Motor neuron (in vitro differentiated cells): ENCODE results near the gene SFMBT2. TPM values are rescaled to one million over a fixed set of nuclear protein-coding genes. Genes with fewer than 3 reads are reported as not detected.
A peak's percentile ranks its signal among the peaks of the same experiment; 100 is the strongest.

Source experiments
- ATAC-seq, 8 experiments: fragments of 200-7000 bp; cut with Tn5 transposase; replicated peaks in 6 of 8; 2 replicates each; pipeline ENCODE4 v1.8.0; 2021; ENCODE audit warnings: mild to moderate bottlenecking in 8 of 8, moderate library complexity in 8 of 8
- H3K27ac ChIP-seq, 2 donors: fragments of 250-450 bp; sonication (Bioruptor Pico); 2 replicates each; pipeline ENCODE4 v1.9.0; 2021; ENCODE audit warnings: antibody characterized with exemption in 2 of 2, mild to moderate bottlenecking in 2 of 2, moderate library complexity in 1 of 2
- H3K4me1 ChIP-seq, 2 donors: fragments of 250-450 bp; sonication (Bioruptor Pico); replicated peaks in 1 of 2; 2 replicates each; pipeline ENCODE4 v1.6.1; 2021; ENCODE audit warnings: antibody characterized with exemption in 2 of 2, mild to moderate bottlenecking in 2 of 2, moderate library complexity in 1 of 2
- H3K4me3 ChIP-seq, 5 donors: fragments of 250-450 bp; sonication (Bioruptor Pico); 2 replicates each; pipeline ENCODE4 v1.9.0; 2021; ENCODE audit warnings: antibody characterized with exemption in 5 of 5, mild to moderate bottlenecking in 5 of 5, moderate library complexity in 4 of 5
- WGBS, 10 experiments: fragments of 450-650 bp; shearing (Covaris generic); methylation state at CpG; one replicate each; pipeline ENCODE4 v1.0.0; 2022; 5-methylcytosine and 5-hydroxymethylcytosine counted together
- in situ Hi-C, 9 experiments: fragments of 400-800 bp; cut with MboI; loops; one replicate each; pipeline ENCODE4 v1.15.0; 2021; ENCODE audit warnings: low sequenced_read_pairs in 9 of 9, low pct_unique_long_range_greater_than_20kb in 2 of 9; ENCODE audit not compliant: unreplicated experiment in 9 of 9
- total RNA-seq, 8 experiments: library from RNA; unstranded; fragments of 300-600 nt; gene quantifications; 2 replicates each; pipeline versions ENCODE4 v1.2.3 to v1.2.4, GENCODE V29; 2022

SFMBT2 gene
- total RNA-seq, 8 experiments from 2014 or later, result 0.15 to 16.5 (median 11.9) TPM

DNA sequence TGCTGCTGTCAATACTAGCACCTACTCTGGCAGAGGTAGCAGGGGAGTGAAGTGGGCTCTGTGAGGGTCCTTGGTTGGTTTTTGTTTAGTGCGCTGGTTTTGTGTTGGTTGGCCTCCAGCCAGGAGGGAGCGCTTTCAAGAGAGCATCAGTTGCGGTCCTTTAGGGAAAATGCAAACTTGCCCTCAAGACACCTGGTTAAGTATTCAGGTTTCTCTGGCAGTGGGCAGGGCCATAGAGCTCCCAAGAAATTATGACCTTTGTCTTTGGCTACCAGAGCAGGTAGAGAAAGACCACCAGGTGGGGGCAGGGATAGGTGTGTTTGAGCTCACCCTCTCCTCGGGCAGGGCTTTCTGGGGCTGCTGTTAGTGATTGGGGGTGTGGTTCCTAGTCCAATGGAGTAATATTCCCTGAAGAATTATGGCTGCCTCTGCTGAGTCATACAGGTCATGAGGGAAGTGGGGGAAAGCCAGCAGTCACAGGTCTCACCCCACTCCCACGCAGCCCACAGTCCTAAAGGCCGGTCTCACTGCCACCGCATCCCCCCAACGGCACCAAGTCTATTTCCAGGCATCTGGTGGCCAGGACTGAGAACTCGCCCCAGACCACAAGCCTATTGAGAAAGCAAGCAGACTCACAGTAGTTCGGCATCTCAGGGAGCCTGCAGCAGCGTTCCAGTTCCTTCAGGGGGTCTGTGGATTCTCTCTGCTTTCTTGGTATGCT lies 280.5 kb downstream of the SFMBT2 start:
- no peaks in the 10 kb centered on the region for H3K4me1 ChIP-seq
- in situ Hi-C loops, result no loop called here
- H3K4me3 ChIP-seq, result no peak overlapping the region
- no peak overlapping the region for H3K27ac ChIP-seq
- no peak for ATAC-seq
- WGBS, 10 experiments, result 25 to 100% (median 83%) methylated on average over 1 to 7 of the region's 11 CpGs; no CpG with 5 or more reads in 3 of the 10 experiments

DNA sequence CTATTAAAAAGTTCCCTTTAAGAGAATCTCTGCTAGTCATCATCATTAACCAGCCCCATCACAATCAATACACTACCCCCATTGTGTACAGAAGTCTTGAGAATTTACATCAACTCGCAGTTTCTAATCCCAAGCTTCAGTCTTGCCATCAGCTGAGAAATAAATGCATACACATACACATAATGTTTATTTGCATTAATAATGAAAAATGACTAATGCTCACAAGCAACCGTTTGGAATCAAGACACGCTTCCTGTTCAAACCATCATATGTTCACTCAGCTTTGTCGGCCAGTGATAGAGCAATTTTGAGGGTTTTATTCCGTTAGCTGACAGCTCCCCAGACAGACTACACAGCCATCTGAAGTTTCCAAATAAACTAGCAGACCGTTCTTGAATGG lies 287.1 kb downstream of the SFMBT2 start:
- no peak overlapping the region for H3K4me3 ChIP-seq
- in situ Hi-C loops, result loop anchor here in 2 of 9 experiments (25.0 kb wide), 1 partner anchor 289 kb away; the partner anchor contains the start of gene SFMBT2 (in 2 of the 2)
- no peak overlapping the region for H3K27ac ChIP-seq
- no peak for ATAC-seq
- WGBS, 10 experiments, result 17 to 89% (median 75%) methylated on average over 1 to 6 of the region's 6 CpGs; no CpG with 5 or more reads in 1 of the 10 experiments
- no peaks in the 10 kb centered on the region for H3K4me1 ChIP-seq

DNA sequence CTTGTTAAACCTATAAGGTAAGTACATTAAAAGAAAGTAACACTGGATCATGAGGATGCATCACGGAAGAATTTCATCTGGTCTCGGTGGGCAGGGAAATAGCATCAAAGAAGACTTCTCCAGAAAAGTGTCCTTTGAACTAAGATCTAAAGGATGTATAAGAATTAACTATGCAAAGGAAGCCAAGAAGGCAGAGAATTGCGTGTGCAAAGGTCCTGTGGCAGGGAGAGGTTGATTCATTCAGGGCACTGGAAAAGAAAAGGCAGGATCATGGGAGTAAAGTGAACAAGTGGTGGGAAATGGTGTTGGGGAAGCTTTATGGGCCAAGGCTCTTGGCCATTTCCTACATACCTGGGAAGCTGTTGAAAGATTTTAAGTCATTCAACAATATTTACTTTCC lies 288.3 kb downstream of the SFMBT2 start:
- Histone ChIP-seq H3K27ac (no peak overlapping the region), H3K4me3 (no peak overlapping the region), H3K4me1 (peaks cover 0 to 4% of the 10 kb centered on the region in 2 donors)
- no peak for ATAC-seq
- 0 to 100% (median 84%) methylated on average over 1 to 3 of the region's 3 CpGs; no CpG with 5 or more reads in 1 of the 10 experiments for WGBS, 10 experiments
- in situ Hi-C loops, result loop anchor here in 2 of 9 experiments (25.0 kb wide), 1 partner anchor 290 kb away; the partner anchor contains the start of gene SFMBT2 (in 2 of the 2)

DNA sequence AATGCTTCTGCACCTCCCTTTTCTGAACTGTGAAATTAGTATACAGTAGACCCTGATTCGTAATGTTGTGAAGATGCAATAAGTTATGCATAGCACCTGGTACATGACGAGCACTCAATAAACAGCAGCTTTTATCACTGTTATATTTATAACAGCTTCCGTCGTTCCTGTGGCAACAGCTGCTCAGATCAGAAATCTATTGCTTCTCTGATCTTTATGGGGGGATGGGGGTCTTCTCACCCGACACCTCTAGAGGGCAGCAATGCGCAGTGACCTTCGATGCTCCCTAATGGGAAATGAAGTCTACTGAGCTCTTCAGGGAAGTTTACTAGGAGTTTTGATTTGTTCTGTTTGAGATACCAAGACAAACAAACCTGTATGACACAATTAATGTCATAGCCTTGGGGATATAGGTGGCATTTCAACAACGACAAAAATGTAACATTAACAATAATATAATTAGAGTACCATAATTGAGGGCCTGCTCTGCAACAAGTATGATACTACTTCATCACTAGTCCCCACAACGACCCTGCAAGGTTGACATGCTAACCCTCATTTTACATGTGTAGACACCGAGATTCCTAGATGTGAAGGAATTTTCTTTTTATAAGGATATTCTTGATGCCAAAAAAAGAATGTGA lies 289.6 kb downstream of the SFMBT2 start:
- peaks cover 0 to 4% of the 10 kb centered on the region in 2 donors for H3K4me1 ChIP-seq
- no peak overlapping the region for H3K4me3 ChIP-seq
- H3K27ac ChIP-seq, result no peak overlapping the region
- in situ Hi-C loops, result loop anchor here in 2 of 9 experiments (25.0 kb wide), 1 partner anchor 291 kb away; the partner anchor contains the start of gene SFMBT2 (in 2 of the 2)
- WGBS, 10 experiments, result 0 to 56% (median 23%) methylated on average over 1 to 9 of the region's 10 CpGs; no CpG with 5 or more reads in 2 of the 10 experiments
- ATAC-seq, result peak in 2 of 8 experiments; percentile 33 to 95

DNA sequence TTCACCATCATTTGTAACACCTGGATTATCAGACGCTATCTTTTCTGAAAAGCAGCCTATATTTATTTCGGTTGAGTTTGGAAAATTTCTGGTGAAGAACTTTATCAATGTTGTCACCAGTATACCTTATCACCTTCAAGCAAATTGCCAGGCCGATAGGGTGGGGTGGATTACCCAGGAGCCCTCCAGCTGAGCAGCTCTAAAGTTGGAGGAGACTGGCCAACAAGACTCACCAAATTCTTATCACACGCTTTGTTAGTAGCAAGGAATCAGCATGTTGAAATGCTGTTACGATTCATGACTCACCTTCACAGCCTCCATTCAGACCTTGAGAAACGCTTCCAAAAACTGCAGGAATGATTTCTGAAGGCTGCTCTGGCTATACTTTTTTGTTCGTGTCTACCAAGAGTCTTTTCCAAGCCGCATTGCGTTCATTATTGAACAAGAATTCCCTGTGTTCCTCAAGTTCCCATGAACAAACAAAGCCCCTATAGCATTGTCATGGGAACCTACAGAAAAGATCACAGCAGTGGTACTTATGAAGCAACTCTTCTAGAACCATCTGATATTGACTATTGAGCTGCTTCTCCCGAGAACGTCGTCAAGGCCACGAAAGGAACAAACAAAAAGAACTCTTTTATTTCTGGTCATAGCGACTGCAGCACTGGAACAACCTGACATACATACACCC lies 291.4 kb downstream of the SFMBT2 start:
- Histone ChIP-seq H3K4me3 (no peak overlapping the region), H3K4me1 (peaks cover 0 to 4% of the 10 kb centered on the region in 2 donors), H3K27ac (no peak overlapping the region)
- ATAC-seq, result no peak
- in situ Hi-C loops, result loop anchor here in 2 of 9 experiments (25.0 kb wide), 1 partner anchor 293 kb away; the partner anchor contains the start of gene SFMBT2 (in 2 of the 2)
- 49 to 100% (median 85%) methylated on average over 1 to 14 of the region's 14 CpGs for WGBS, 10 experiments

DNA sequence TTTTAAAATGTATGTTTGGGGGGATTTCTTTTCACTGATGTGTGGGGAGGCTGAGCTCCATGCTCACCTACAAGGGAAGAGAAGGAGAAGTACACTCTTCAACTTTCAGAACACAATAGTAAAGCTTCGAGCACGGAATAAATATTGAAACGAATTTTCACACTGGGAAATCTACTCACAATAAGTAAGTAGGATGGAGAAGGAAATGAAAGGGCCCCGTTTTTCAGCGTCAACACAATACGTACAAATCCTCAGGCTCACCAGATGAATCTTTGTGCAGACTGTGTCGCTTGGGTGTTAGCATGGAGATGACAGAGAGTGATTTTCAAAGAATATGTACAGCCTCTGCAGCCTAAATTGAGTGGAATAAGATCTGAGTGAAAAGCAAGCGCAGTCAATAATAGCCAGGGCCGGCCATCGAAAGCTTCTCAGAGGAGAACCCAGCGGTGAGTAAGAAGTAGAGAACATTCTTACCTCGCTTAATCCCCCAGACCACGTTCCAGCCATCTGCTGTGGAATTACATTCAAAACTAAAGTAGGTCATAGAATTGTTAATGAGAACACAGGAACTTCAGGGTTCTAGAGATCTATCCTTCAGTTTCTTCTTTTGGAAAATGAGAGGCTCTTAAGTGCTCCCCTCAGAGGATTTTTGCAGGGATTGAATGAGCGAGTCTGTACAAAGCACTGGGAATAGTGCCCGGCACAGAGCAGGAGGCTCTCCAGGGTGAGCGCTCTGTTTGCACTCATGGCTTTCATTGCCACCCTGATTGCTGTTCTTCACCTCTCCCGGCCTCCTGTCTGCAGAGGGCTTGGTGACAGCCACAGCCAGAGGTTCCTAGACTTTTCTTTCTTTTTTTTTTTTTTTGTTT lies 292.8 kb downstream of the SFMBT2 start:
- Histone ChIP-seq H3K4me3 (no peak overlapping the region), H3K4me1 (peaks cover 0 to 4% of the 10 kb centered on the region in 2 donors), H3K27ac (no peak overlapping the region)
- peak in 4 of 8 experiments; percentile 18 to 41 (median 36) for ATAC-seq
- in situ Hi-C loops, result loop anchor here in 2 of 9 experiments (25.0 kb wide), 1 partner anchor 294 kb away; the partner anchor contains the start of gene SFMBT2 (in 2 of the 2)
- 13 to 85% (median 67%) methylated on average over 4 to 14 of the region's 17 CpGs for WGBS, 10 experiments

DNA sequence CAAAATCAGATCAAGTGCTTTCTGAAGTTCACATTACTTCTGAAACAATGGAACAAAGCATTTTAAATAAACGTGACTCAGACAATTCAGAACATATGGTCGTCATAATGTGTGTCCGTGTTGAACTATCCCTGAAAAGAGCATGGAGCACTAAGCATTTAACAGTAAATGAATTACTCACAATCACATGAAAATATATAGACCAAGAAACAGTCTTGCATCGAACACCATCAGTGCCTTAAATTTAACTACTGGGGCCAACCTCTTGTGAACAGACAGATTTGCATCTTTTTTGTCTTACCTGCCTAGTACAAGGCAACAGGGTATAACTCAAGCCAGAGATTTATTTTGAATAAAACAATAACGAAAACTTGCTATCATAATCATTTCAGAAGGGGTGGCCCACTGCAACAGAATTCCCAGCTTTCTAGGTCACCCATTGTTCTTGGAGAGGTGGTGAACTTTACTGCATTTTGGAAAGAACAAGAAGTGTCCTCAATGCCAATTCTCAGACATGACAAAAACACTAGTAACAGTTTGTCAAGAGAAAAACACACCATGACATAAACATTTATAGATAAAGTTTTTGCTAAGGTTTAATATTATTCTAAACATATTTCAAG lies 293.5 kb downstream of the SFMBT2 start:
- in situ Hi-C loops, result loop anchor here in 2 of 9 experiments (25.0 kb wide), 1 partner anchor 295 kb away; the partner anchor contains the start of gene SFMBT2 (in 2 of the 2)
- no peak overlapping the region for H3K27ac ChIP-seq
- WGBS, 10 experiments, result 5 to 94% (median 79%) methylated on average over 1 to 5 of the region's 5 CpGs
- H3K4me3 ChIP-seq, result no peak overlapping the region
- peaks cover 0 to 4% of the 10 kb centered on the region in 2 donors for H3K4me1 ChIP-seq
- no peak for ATAC-seq

DNA sequence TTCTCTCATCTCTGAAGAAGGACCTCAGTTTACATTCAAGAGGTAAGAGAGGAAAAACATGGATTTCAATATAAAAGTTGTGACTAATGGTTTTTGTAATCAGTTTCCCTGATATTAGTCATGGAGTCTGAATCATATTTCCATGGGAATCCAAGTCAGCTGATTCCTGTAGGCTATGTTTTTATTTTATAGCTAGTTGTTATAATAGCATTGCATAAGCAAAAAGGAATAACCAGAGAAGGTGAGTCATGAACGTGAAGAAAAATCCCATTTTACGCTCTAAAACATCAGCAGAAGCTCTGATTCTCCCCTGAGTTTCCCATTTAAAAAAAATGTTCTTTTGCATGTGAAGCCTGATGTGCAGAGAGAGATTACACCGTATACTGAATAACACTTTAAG lies 299.3 kb downstream of the SFMBT2 start:
- H3K4me1 ChIP-seq, result no peaks in the 10 kb centered on the region
- in situ Hi-C loops, result loop anchor here in 2 of 9 experiments (25.0 kb wide), 1 partner anchor 301 kb away; the partner anchor contains the start of gene SFMBT2 (in 2 of the 2)
- 38 to 100% (median 64%) methylated on average over 1 to 3 of the region's 3 CpGs; no CpG with 5 or more reads in 1 of the 10 experiments for WGBS, 10 experiments
- H3K27ac ChIP-seq, result no peak overlapping the region
- H3K4me3 ChIP-seq, result no peak overlapping the region
- peak in 1 of 8 experiments; percentile 17 for ATAC-seq

DNA sequence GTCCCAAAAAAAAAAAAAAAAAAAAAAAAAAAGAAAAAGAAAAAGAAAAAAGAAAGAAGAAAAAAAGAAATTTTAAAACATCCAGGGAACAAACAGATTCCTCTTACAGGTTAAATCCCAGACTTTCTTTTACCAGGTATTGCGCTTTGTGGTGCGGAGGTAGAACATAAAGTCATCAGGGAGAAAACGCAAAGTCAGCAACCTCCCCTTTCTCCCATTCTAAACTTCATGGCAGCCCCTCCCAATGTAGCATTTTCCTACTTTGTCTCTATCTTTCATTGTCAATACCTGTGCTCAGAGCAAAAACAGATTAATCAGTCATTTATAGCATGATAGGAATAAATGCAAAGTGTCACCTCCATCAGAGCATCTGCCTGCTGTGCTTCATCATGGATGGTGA lies 299.7 kb downstream of the SFMBT2 start:
- H3K4me3 ChIP-seq, result no peak overlapping the region
- 80 to 100% (median 91%) methylated on average over 1 to 3 of the region's 3 CpGs for WGBS, 10 experiments
- no peaks in the 10 kb centered on the region for H3K4me1 ChIP-seq
- in situ Hi-C loops, result loop anchor here in 2 of 9 experiments (25.0 kb wide), 1 partner anchor 301 kb away; the partner anchor contains the start of gene SFMBT2 (in 2 of the 2)
- no peak for ATAC-seq
- H3K27ac ChIP-seq, result no peak overlapping the region
